Measurements from ENCODE around the gene NR5A2.

NR5A2 gene

GRCh38 chr1:200213921-200214320 is 186.4 kb downstream of the NR5A2 start:
- no peak for DNase-seq

GRCh38 chr1:200215350-200215749 is 187.8 kb downstream of the NR5A2 start:
- DNase-seq = peak; percentile 1

- DNase-seq = no peak
These were observed 190.2 kb downstream of the NR5A2 start for GRCh38 chr1:200217703-200218102.

GRCh38 chr1:200221614-200222282 is 194.2 kb downstream of the NR5A2 start:
- DNase-seq = no peak

- no peak for DNase-seq
These were observed 195.7 kb downstream of the NR5A2 start for GRCh38 chr1:200223207-200223606.

GRCh38 chr1:200223613-200224012 is 196.1 kb downstream of the NR5A2 start:
- DNase-seq = no peak

- no peak for DNase-seq
These were observed 196.8 kb downstream of the NR5A2 start for GRCh38 chr1:200224315-200224714.

GRCh38 chr1:200226268-200226968 is 198.9 kb downstream of the NR5A2 start:
- no peak for DNase-seq

- DNase-seq = no peak
These were observed 199.4 kb downstream of the NR5A2 start for GRCh38 chr1:200226969-200227303.
